OCI-LY7 (cell line): ENCODE measurements around the gene FGF7.

Experiments used
- EZH2phosphoT487 ChIP-seq: fragments of 200-600 bp; sonication (generic); IDR thresholded peaks from 2 replicates; pipeline ENCODE4 v1.6.1; 2018; ENCODE audit warnings: low read depth, borderline replicate concordance, mild to moderate bottlenecking, mixed run types, antibody characterized with exemption, low read length, moderate library complexity, mixed read lengths
- TF ChIP-seq, protein P1 (sequence below): fragments of 200-600 bp; sonication (generic); conservative IDR thresholded peaks from 2 replicates; pipeline ENCODE4 v1.5.1; 2014; ENCODE audit warnings: mild to moderate bottlenecking, antibody characterized with exemption, low read length, moderate library complexity, mixed read lengths

DNA sequence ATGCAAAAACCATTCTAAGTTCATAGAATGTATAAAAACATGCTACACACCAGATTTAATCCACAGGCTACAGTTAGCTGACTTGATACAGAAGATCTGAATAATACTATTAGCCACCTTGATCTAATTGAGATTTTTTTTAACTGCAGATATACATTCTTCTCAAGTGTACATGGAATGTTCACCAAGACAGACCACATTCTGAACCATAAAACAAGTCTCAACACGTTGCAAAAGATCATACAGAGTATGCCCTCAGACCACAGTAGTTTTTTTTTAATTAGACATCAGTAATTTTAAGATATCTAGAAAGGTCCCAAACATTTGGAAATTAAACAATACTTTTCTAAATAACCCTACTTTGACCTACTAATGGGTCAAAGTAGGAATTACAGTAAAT is 83.3 kb downstream of the FGF7 start:
- TF ChIP-seq, protein P1, sequence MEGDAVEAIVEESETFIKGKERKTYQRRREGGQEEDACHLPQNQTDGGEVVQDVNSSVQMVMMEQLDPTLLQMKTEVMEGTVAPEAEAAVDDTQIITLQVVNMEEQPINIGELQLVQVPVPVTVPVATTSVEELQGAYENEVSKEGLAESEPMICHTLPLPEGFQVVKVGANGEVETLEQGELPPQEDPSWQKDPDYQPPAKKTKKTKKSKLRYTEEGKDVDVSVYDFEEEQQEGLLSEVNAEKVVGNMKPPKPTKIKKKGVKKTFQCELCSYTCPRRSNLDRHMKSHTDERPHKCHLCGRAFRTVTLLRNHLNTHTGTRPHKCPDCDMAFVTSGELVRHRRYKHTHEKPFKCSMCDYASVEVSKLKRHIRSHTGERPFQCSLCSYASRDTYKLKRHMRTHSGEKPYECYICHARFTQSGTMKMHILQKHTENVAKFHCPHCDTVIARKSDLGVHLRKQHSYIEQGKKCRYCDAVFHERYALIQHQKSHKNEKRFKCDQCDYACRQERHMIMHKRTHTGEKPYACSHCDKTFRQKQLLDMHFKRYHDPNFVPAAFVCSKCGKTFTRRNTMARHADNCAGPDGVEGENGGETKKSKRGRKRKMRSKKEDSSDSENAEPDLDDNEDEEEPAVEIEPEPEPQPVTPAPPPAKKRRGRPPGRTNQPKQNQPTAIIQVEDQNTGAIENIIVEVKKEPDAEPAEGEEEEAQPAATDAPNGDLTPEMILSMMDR: no peak
- no peak for TF ChIP-seq EZH2phosphoT487
